ENCODE measurements around the gene SPTBN4.

Gene SPTBN4

DNA sequence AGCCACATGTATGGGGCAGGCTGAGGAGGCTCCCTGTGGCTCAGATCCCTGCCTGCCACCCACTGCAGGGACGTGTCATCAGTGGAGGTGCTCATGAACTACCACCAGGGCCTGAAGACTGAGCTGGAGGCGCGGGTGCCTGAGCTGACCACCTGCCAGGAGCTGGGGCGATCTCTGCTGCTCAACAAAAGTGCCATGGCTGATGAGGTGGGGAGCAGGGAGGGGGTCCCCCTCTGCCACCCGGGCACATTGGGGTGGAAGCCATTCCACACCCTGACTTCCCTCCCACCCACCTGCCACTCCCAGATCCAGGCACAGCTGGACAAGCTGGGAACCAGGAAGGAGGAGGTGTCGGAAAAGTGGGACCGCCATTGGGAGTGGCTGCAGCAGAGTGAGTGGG is 98.6 kb downstream of the SPTBN4 start:
- TF ChIP-seq, protein P1, sequence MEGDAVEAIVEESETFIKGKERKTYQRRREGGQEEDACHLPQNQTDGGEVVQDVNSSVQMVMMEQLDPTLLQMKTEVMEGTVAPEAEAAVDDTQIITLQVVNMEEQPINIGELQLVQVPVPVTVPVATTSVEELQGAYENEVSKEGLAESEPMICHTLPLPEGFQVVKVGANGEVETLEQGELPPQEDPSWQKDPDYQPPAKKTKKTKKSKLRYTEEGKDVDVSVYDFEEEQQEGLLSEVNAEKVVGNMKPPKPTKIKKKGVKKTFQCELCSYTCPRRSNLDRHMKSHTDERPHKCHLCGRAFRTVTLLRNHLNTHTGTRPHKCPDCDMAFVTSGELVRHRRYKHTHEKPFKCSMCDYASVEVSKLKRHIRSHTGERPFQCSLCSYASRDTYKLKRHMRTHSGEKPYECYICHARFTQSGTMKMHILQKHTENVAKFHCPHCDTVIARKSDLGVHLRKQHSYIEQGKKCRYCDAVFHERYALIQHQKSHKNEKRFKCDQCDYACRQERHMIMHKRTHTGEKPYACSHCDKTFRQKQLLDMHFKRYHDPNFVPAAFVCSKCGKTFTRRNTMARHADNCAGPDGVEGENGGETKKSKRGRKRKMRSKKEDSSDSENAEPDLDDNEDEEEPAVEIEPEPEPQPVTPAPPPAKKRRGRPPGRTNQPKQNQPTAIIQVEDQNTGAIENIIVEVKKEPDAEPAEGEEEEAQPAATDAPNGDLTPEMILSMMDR (IDR thresholded peaks at IDR 0.05; ENCODE audit: low read length): no peak
- no peak for TF ChIP-seq EZH2 (IDR thresholded peaks at IDR 0.05; ENCODE audit: borderline replicate concordance, low read length)
- H3K4me3 ChIP-seq (ENCODE audit: low read depth, low read length, poor library complexity, severe bottlenecking): no peak overlapping the region
- H2AFZ ChIP-seq (ENCODE audit: low read length): no peak overlapping the region
- peaks cover 4% of the 10 kb centered on the region for H3K4me1 ChIP-seq (ENCODE audit: insufficient read depth, low read length, severe bottlenecking)
- H3K4me2 ChIP-seq (ENCODE audit: low read length): no peak overlapping the region
- H3K9me2 ChIP-seq (ENCODE audit: low read depth, low read length): no peaks in the 10 kb centered on the region
- no peaks in the 10 kb centered on the region for H3K36me3 ChIP-seq (ENCODE audit: insufficient read depth, low read length)
- no peaks in the 10 kb centered on the region for H3F3A ChIP-seq (ENCODE audit: insufficient read depth, low read length)
- no peaks in the 10 kb centered on the region for H4K20me1 ChIP-seq (ENCODE audit: insufficient read depth, low read length)
- H3K9me3 ChIP-seq (ENCODE audit: low read length): no peaks in the 10 kb centered on the region
- no peak overlapping the region for H3K27ac ChIP-seq (ENCODE audit: low read depth, low read length, poor library complexity, severe bottlenecking)
- no peaks in the 10 kb centered on the region for H3K27me3 ChIP-seq (ENCODE audit: insufficient read depth, low read length)
- H3K9ac ChIP-seq (ENCODE audit: low read length): no peak overlapping the region
- H3K79me2 ChIP-seq (ENCODE audit: insufficient read depth, low read length): no peaks in the 10 kb centered on the region

DNA sequence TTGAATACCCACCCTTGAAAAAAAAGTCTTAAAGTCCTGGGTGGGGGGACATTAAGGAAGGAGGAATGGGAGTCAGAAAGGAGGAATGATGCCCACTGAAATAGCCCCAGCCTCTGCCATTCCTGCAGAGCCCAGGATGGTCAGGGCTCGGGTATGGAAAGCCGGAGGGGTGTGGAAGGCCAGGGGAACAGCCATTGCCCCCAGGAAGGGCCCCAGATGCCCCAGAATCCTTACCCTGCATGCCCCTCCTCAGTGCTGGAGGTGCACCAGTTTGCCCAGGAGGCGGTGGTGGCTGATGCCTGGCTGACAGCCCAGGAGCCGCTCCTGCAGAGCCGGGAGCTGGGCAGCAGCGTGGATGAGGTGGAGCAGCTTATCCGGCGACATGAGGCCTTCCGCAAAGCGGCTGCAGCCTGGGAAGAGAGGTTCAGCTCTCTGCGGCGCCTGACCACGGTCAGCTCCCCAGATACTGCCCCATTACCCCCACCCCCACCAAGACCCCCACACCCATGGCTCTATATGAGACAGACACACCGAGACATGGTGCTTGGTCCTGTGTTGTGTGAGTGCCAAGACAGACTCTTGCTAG is 99.2 kb downstream of the SPTBN4 start:
- no peak overlapping the region for H2AFZ ChIP-seq (ENCODE audit: low read length)
- no peak overlapping the region for H3K4me3 ChIP-seq (ENCODE audit: low read depth, low read length, poor library complexity, severe bottlenecking)
- no peaks in the 10 kb centered on the region for H3K9me2 ChIP-seq (ENCODE audit: low read depth, low read length)
- peaks cover 6% of the 10 kb centered on the region for H3K4me1 ChIP-seq (ENCODE audit: insufficient read depth, low read length, severe bottlenecking)
- H3F3A ChIP-seq (ENCODE audit: insufficient read depth, low read length): no peaks in the 10 kb centered on the region
- TF ChIP-seq, protein P1 (IDR thresholded peaks at IDR 0.05; ENCODE audit: low read length): no peak
- no peak for TF ChIP-seq EZH2 (IDR thresholded peaks at IDR 0.05; ENCODE audit: borderline replicate concordance, low read length)
- no peak overlapping the region for H3K4me2 ChIP-seq (ENCODE audit: low read length)
- no peak overlapping the region for H3K9ac ChIP-seq (ENCODE audit: low read length)
- H3K27me3 ChIP-seq (ENCODE audit: insufficient read depth, low read length): no peaks in the 10 kb centered on the region
- no peaks in the 10 kb centered on the region for H3K79me2 ChIP-seq (ENCODE audit: insufficient read depth, low read length)
- no peaks in the 10 kb centered on the region for H4K20me1 ChIP-seq (ENCODE audit: insufficient read depth, low read length)
- no peak overlapping the region for H3K27ac ChIP-seq (ENCODE audit: low read depth, low read length, poor library complexity, severe bottlenecking)
- no peaks in the 10 kb centered on the region for H3K9me3 ChIP-seq (ENCODE audit: low read length)
- H3K36me3 ChIP-seq (ENCODE audit: insufficient read depth, low read length): no peaks in the 10 kb centered on the region

DNA sequence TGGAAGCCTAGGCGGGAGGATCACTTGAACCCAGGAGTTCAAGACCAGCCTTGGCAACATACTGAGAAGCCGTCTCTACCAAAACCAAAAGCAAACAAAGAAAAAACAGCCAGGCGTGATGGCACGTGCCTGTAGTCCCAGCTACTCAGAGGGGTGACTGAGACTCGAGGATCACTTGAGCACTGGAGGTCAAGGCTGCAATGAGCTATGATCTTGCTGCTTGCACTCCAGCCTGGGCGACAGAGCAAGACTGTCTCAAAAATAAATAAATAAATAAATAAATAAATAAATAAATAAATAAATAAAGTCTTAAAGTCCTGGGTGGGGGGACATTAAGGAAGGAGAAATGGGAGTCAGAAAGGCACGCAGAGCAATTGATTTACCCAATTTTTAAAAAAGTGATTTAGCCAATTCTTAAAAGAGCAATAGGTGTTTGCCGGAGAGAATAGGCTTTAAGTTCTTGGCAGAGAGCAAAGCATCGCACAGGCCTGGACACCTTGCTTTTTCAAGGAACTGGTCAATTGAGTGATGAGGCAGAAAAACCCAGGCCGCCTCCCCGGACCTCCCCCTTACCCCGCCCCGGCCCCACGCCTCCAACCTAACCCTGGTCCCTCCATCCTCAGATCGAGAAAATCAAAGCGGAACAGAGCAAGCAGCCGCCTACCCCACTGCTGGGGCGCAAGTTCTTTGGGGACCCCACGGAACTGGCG is 100.4 kb downstream of the SPTBN4 start:
- no peak overlapping the region for H3K9ac ChIP-seq (ENCODE audit: low read length)

More for the DNA sequence above, 100.4 kb downstream of the SPTBN4 start:
- H3K36me3 ChIP-seq (ENCODE audit: insufficient read depth, low read length): no peaks in the 10 kb centered on the region
- no peak overlapping the region for H2AFZ ChIP-seq (ENCODE audit: low read length)
- no peaks in the 10 kb centered on the region for H3K9me3 ChIP-seq (ENCODE audit: low read length)
- no peak overlapping the region for H3K4me3 ChIP-seq (ENCODE audit: low read depth, low read length, poor library complexity, severe bottlenecking)
- H3K27ac ChIP-seq (ENCODE audit: low read depth, low read length, poor library complexity, severe bottlenecking): no peak overlapping the region
- H3F3A ChIP-seq (ENCODE audit: insufficient read depth, low read length): no peaks in the 10 kb centered on the region
- no peaks in the 10 kb centered on the region for H4K20me1 ChIP-seq (ENCODE audit: insufficient read depth, low read length)
- no peaks in the 10 kb centered on the region for H3K79me2 ChIP-seq (ENCODE audit: insufficient read depth, low read length)
- TF ChIP-seq, protein P1 (IDR thresholded peaks at IDR 0.05; ENCODE audit: low read length): no peak
- no peak for TF ChIP-seq EZH2 (IDR thresholded peaks at IDR 0.05; ENCODE audit: borderline replicate concordance, low read length)
- H3K4me1 ChIP-seq (ENCODE audit: insufficient read depth, low read length, severe bottlenecking): peaks cover 12% of the 10 kb centered on the region
- H3K4me2 ChIP-seq (ENCODE audit: low read length): no peak overlapping the region
- no peaks in the 10 kb centered on the region for H3K9me2 ChIP-seq (ENCODE audit: low read depth, low read length)
- no peaks in the 10 kb centered on the region for H3K27me3 ChIP-seq (ENCODE audit: insufficient read depth, low read length)

All from OCI-LY1 (cell line).